ENCODE data around the gene ALDH7A1.

ALDH7A1 gene

DNA sequence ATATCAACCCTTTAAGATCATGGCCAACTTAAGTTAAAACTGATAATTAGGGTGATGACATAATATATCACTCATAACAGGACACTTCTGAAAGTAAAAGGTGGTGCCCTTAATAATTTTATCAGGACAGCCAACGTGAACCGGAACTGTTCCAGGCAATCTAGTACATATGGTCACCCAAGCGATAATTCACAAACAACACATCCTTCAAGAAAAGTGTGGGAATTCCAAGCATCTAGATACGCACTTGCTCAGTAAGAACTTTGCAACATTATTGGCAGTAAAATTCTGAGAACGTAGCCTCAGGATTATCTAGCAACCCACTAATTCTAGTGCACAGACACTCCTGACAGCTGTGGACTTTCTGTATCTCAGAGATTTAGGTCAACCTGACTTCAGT, 85.7 kb downstream of the ALDH7A1 start:
- in situ Hi-C loops (cut with MboI; ENCODE audit: low sequenced_read_pairs), result no loop called here

DNA sequence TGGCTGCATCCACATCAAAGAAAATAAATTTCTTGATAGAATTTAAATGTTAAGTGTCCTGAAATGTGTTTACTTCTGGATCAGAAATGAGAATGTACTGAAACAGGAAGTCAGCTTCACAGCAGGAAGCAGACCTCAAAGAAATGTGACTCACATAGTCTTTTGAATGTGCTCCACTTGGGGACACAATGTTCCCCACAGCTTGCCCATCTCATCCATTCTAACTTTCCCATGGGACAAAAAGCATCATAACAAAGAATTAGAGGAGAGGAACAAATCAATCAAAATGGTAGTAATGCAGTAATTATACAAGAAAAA, 86.1 kb downstream of the ALDH7A1 start:
- in situ Hi-C loops (cut with MboI; ENCODE audit: low sequenced_read_pairs), result no loop called here

DNA sequence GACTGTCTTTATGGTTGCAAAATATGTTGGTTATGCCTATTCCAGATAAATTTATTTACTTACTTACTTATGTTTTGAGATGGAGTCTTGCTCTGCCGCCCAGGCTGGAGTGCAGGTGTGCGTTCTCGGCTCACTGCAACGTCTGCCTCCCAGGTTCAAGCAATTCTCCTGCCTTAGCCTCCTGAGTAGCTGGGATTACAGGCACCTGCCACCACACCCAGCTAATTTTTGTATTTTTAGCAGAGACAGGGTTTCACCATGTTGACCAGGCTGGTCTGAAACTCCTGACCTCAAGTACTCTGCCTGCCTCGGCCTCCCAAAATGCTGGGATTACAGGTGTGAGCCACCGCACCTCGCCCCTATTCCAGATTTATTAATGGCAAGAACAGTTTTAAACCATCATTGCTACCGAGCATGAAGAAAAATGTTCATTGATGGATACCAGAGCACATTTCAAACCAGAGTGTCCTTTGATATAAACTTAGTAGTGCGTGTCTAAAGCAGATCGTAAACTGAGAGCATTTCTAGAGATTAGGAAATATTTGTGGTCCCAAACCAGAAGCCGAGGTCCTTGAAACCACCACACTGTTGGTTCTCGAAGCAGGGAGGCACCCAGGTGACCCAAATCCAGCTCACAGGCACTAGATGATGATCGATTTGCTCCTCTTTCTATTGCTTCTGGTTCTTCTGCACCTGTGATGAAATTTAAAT, 86.6 kb downstream of the ALDH7A1 start:
- in situ Hi-C loops (cut with MboI; ENCODE audit: low sequenced_read_pairs), result no loop called here

DNA sequence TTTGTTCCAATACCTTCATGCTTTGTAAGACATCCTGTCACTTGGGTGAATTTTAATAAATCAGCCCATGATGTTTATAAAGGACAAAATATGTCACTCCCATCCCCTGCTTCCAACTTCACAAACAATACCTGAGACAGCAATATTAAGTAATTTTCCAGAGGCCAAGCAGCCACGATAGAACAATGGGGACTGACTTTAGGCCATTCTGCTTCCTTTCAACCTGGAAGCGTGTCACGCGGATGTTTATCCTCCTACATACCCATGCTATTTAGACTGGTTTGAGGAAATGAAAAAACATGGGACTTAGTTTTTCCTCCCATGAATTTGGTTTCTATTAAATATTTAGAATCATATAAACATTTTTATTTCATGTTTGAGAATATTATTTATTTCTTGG, 88.9 kb downstream of the ALDH7A1 start:
- in situ Hi-C loops (cut with MboI; ENCODE audit: low sequenced_read_pairs), result no loop called here

DNA sequence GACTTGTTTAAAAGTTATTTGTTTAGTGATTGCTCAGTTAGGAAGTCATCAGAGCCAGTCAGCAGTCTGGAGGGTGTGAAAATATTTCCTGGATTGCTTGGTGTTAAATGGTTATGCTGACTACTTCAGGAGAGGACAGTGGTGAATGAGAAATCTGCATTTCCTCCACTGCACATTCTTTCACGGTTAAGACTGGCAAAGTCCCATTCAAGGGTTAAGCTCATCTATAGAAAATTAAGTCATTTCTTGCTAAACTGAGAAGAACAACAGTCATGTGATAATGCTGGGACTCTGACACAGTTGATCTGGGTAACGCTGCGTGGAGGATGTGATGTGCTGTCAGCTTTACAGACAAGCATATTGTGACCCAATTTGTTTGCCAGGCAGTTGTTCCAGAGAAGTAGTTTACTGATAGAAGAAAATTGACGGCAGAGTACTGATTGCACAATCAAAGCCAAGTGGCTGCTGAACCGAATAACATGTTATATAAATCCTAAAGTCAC, 91.4 kb downstream of the ALDH7A1 start:
- in situ Hi-C loops (cut with MboI; ENCODE audit: low sequenced_read_pairs), result no loop called here

DNA sequence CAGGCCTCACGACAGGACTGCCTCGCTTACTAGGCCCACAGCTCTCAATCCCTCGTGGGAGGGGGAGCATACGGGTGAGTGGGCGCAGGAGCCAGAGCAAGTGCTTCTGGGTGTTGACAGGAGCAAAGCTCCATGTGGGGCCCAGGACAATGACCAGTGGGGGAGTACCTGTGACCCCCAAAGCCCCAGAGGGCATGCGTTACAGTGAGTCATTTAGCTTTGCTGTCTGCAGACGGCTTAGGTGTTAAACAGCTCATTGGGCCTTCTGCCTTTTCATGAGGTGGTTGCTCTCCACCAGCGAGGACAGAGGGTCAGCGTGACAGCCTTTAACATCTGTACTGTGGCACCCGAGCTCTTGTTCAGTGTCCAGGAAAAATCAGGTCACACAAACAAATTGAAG, 93.6 kb downstream of the ALDH7A1 start:
- in situ Hi-C loops (cut with MboI; ENCODE audit: low sequenced_read_pairs), result no loop called here

DNA sequence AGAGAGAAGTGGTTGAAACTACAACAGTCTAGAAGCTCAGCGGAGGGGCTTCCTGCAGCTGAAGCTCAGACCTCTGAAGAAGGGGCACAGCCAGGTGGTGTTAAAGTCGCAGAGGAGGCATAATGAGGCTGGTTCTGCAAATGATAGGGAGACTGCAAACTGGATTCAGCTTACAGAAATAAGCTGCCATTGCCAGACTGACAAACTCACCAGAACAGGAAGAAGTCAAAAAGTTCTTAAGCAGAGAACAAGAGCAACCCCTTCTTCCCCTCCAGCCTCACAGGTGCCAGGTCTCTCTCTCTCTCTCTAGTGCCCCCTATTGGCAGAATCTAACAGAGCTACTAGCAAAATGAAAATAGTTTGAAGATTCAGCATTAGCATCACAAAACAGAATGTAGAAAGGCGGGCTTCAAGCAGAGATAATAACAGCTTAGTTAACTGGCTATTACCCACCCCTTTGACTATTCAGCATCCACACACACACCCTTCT, 95.1 kb downstream of the ALDH7A1 start:
- in situ Hi-C loops (cut with MboI; ENCODE audit: low sequenced_read_pairs), result no loop called here

DNA sequence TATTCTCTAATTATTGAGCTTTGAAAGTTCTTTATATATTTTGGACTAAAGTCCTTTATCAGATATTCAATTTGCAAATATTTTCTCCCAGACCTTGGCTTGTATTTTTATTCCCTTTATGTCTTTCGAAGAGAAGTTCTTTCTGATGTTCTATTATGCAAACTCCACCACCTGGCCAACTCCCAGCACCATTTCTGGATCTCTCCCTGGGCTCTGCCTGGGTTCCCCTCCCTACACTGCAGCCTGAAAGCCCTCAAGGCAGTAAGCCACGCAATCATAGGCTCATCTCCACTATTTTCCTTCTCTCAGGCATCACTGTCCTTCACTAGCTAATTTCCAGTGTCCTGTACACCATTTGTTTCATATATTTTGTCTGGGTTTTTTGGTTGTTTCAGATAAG, 95.7 kb downstream of the ALDH7A1 start:
- in situ Hi-C loops (cut with MboI; ENCODE audit: low sequenced_read_pairs), result no loop called here

DNA sequence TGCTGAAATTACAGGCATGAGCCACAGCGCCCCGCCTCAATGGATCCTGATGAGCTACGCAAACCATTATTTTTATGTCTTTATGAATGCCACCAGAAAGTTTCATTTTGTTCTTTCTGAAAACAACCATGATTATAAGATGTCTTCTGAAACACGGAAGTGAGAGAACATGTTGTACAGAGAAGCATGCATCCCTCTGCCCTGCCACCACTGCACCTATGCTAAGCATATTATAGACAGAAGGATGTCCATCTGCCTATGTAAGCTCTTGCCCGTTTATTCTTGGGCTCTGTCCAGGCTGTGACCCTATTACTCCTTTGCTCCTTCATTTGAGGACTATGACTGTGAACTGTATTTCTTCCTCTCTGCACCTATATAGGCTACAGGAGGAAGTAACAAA, 97.5 kb downstream of the ALDH7A1 start:
- in situ Hi-C loops (cut with MboI; ENCODE audit: low sequenced_read_pairs), result no loop called here

DNA sequence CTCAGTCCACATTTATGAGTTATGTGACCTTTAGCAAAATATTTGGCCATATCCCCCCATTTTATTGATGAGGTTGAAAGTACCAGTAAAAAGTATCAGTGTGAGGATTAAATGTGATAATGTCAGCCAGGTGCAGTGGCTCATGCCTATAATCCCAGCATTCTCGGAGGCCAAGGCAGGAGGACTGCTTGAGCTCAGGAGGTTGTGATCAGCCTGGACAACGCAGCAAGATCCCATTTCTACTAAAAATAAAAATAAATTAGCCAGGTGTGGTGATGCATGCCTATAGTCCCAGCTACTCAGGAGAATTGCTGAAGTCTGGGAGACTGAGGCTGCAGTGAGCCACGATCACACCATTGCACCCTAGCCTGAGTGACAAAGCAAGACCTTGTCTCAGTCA, 100.6 kb downstream of the ALDH7A1 start:
- in situ Hi-C loops (cut with MboI; ENCODE audit: low sequenced_read_pairs), result no loop called here

DNA sequence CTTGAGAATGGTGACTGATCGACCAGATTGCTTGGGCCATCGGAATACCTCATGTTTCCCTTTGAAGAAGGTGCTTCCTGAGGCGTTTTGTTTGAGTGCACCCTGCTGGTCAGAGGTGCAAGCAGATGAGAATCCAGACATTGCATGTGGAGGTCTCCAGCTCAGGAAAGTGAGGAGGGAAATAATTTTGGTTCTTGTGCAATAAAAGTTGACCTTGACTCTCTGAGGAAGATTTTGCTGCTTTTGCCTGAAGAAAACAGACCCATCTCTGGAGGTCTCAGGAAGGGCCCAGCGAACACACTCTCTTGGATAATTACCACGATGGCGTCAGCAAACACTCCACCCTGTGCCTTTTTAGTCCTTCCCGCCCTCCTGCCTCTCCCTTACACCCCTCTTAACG, 102.1 kb downstream of the ALDH7A1 start:
- in situ Hi-C loops (cut with MboI; ENCODE audit: low sequenced_read_pairs), result no loop called here

DNA sequence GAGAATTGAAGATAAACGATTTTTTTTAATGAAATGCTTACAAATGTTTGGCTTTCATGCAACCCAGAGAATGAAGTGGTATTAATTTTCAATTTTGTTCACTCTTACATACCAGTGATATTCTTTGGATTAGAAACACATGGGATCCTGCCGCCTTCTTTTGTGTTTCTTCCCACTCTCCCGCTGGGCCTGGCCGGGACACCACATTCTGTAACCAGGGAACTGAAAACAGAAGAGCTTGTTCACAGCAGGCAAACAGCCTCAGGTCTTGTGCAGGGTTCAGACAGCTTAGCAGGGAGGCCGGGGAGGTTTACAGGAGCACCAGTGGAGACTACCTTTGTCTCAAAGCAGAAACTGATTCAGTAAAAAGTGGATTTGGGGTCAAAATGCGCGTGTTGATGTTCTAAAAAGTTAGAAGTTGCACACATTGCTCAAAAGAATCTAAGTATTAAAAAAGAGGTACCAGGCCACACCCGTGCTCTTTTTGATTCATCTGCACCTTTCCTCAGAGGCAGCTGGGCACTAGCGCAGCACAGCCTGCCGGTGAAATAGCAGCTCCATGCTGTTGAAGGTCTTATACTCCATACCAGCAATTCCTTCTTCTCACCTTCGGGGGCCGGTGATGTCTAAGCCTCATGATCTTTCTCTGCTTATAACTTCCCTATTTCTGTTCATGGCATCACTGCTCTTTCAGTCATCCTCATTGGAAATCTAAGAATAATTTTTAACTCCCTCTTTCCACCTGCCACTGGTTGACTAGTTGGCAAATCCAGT, 104.7 kb downstream of the ALDH7A1 start:
- in situ Hi-C loops (cut with MboI; ENCODE audit: low sequenced_read_pairs), result no loop called here

DNA sequence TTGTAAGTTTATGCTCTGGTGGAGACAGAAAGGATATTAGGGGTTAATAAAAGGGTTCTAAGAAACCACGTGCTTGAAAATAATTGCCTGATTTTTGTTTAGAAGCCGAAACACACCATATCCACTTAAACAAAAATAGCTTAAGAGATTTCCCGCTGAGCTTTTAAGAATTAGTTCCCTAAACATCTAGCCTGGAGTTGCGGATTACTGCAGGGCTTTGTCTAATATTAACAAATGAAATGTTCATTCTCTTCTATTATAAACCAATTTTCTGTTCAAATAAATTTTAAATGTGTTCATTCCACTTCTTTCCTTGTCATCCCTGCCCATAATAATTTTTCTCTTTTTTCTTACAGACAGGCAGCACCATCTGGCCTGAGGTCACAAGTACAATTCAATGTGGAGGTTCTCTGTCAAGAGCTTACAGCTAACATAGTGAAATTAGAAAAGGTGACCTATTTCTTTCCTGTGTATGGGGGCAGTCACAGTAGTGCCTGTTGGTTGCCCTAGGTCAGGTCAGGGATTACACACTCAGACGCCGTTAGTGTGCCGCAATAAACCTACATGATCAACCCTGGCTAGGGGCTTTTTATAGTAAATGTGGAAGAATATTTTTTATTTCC, 106.5 kb downstream of the ALDH7A1 start:
- in situ Hi-C loops (cut with MboI; ENCODE audit: low sequenced_read_pairs), result no loop called here

DNA sequence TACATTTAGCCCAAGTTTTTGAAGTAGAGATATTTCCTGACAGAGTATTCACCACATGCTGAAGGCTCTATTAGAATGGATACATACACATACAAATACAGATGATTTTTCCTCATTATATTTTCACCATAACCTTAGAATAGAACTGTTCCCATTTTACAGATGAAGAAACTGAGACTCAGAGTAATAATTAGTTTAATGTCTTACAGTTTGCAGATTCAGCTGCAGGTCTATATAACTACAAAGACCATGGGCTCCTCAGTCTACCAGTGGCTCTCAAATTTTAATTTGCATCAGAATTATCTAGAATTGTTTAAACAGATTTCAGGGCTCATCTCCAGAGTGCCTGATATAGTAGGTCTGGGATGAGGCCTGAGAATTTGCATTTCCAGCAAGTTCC, 107.4 kb downstream of the ALDH7A1 start:
- in situ Hi-C loops (cut with MboI; ENCODE audit: low sequenced_read_pairs), result no loop called here

DNA sequence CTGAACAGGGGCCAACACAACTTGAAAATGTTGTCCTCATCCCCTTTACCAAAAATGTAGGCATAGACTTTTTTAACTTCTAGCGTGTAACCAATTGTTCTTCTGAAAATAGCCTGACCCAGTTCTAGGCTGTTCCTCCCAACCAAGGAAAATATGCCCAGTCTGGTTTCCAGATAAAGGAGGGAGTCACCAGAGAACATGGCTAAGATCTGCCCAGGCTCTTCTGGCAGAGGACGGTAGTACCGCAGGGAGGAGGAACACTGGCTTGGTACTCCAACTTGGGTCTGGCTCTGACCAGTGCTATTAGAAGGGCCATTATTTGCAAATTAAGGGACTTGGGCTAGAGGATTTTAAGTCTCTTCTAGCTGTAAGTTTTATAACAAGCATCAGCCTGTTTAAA, 108.7 kb downstream of the ALDH7A1 start:
- in situ Hi-C loops (cut with MboI; ENCODE audit: low sequenced_read_pairs), result no loop called here

DNA sequence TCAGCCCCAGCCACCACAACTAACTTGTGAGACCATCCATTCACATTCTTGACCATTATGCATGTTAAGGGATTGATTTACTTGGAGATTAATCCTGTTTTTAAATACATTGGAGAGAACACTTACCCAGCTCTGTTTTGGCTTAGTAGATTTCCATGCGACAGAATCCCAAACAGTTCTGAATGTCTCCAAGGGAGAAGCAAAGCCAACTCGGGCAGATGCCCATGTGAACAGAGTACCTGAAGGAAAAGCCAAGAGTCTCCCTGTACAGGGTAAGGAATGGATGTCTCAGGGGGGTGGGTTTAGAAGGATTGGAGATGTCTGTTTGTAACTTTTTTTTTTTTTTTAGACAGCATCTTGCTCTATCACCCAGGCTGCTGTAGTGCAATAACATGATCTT, 110.8 kb downstream of the ALDH7A1 start:
- in situ Hi-C loops (cut with MboI; ENCODE audit: low sequenced_read_pairs), result no loop called here

DNA sequence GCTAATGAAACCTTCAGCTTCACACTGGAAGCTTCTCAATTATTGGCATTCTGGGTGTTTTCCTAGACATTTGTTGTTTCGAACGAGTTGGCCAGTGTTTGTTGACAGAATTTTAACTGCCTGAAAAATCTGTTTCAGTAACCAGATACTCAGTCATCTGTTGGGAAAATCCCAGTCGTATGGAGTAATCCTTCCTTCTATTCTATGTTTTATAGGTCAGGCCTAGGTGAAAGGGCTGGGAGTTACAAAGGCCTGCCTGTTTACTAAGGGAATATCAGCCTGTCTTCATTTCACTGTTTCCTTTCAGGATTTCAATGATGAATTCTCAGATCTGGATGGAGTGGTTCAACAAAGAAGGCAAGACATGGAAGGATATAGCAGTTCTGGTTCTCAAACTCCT, 111.9 kb downstream of the ALDH7A1 start:
- in situ Hi-C loops (cut with MboI; ENCODE audit: low sequenced_read_pairs), result no loop called here

DNA sequence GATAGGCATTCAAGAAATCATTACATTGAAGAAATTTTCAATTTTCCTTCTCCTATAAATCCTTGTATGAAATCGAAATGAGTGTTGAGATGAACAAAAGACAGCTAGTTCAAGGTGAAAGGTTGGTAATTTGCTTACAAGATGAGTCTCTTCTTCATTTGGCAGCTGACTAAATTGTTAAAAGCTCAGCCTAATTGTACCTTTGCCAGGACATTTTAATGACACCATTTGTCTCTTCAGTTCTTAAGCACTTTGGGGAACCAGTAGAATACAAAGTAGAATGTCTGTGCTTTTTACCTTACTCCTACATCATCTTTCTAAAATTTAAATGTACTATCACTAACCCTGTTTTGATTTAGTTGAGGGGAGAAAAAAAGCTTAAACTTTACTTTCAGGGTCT, 112.4 kb downstream of the ALDH7A1 start:
- in situ Hi-C loops (cut with MboI; ENCODE audit: low sequenced_read_pairs), result no loop called here

DNA sequence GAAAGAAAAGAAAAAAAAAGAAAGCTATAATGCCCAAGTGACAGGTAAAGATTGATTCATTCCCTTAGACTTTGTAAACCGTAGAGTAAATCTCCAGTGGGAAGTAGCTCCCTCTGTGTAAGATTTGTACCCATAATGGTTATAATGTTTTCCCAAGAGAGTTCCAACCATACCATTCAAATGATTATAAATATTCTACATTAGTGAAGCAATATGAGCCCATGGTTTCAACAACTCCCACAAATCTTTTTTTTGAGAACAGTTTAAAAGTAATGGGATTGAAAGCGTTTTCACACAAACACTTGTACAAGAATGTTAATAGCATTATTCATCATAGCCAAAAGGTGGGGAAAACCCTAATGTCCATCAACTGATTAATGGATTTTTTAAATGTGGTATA, 113.8 kb downstream of the ALDH7A1 start:
- in situ Hi-C loops (cut with MboI; ENCODE audit: low sequenced_read_pairs), result no loop called here

Data from hTERT RPE-1 (cell line).